HG03066 (cell line): ENCODE data around the gene DLX4.

Source experiments
- ATAC-seq: cut with Tn5 transposase; IDR thresholded peaks from one replicate; pipeline ENCODE4 v1.9.1; 2021; ENCODE audit warnings: low read depth; ENCODE audit not compliant: unreplicated experiment

Gene DLX4

GRCh38 chr17:49997773-49998703 lies 29.0 kb downstream of the DLX4 start:
- peak; percentile 56 for ATAC-seq

- ATAC-seq: no peak
Measured at GRCh38 chr17:49998836-49999511, 30.0 kb downstream of the DLX4 start.

- ATAC-seq: no peak
Measured at GRCh38 chr17:50003911-50004310, 34.9 kb downstream of the DLX4 start.

GRCh38 chr17:50009282-50009681 lies 40.3 kb downstream of the DLX4 start:
- ATAC-seq: no peak

- ATAC-seq: no peak
Measured at GRCh38 chr17:50013079-50013478, 44.1 kb downstream of the DLX4 start.

- ATAC-seq: no peak
Measured at GRCh38 chr17:50014471-50015088, 45.6 kb downstream of the DLX4 start.

- no peak for ATAC-seq
Measured at GRCh38 chr17:50015146-50015545, 46.2 kb downstream of the DLX4 start.

GRCh38 chr17:50018909-50019308 lies 49.9 kb downstream of the DLX4 start:
- no peak for ATAC-seq

- no peak for ATAC-seq
Measured at GRCh38 chr17:50020841-50021599, 52.0 kb downstream of the DLX4 start.

GRCh38 chr17:50021681-50022370 lies 52.8 kb downstream of the DLX4 start:
- no peak for ATAC-seq

- ATAC-seq: no peak
Measured at GRCh38 chr17:50022463-50023130, 53.6 kb downstream of the DLX4 start.

- no peak for ATAC-seq
Measured at GRCh38 chr17:50023520-50023919, 54.5 kb downstream of the DLX4 start.
